ENCODE measurements around the gene TBCK.

- TF ChIP-seq, protein P1, sequence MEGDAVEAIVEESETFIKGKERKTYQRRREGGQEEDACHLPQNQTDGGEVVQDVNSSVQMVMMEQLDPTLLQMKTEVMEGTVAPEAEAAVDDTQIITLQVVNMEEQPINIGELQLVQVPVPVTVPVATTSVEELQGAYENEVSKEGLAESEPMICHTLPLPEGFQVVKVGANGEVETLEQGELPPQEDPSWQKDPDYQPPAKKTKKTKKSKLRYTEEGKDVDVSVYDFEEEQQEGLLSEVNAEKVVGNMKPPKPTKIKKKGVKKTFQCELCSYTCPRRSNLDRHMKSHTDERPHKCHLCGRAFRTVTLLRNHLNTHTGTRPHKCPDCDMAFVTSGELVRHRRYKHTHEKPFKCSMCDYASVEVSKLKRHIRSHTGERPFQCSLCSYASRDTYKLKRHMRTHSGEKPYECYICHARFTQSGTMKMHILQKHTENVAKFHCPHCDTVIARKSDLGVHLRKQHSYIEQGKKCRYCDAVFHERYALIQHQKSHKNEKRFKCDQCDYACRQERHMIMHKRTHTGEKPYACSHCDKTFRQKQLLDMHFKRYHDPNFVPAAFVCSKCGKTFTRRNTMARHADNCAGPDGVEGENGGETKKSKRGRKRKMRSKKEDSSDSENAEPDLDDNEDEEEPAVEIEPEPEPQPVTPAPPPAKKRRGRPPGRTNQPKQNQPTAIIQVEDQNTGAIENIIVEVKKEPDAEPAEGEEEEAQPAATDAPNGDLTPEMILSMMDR (conservative IDR thresholded peaks at IDR 0.05 in 1 of 2, IDR thresholded peaks at IDR 0.05 in 1 of 2; ENCODE audit: extremely low read depth in 1 of 2, insufficient read depth in 1 of 2, low read depth in 1 of 2, low read length in 2 of 2), result no peak
- TF ChIP-seq EZH2 (IDR thresholded peaks at IDR 0.05; ENCODE audit: borderline replicate concordance, low read length), result no peak
Observed at GRCh38 chr4:106132045-106132444, 184.0 kb downstream of the TBCK start.

Data from mammary epithelial cell (primary cell).